CD14-positive monocyte (primary cell): ENCODE results near the gene CFAP90. TPM values are rescaled to one million over a fixed set of nuclear protein-coding genes. Genes with fewer than 3 reads are reported as not detected.

ENCODE experiments used
- DNase-seq, 3 donors: peaks; one replicate each; pipeline ENCODE4 v3.0.0-alpha.2; 2011 to 2022
- H2AFZ ChIP-seq: 2 replicates; pipeline ENCODE4 v1.6.0; 2012; ENCODE audit warnings: mild to moderate bottlenecking, low read depth, low read length, inconsistent platforms; ENCODE audit not compliant: insufficient read depth, poor library complexity, severe bottlenecking
- H3K27ac ChIP-seq, 2 donors: 1 replicate in 1 of 2; 2 replicates in 1 of 2; pipeline ENCODE4 v1.5.1; 2012 to 2013; ENCODE audit warnings: low read length in 2 of 2, control low read depth in 1 of 2, inconsistent platforms in 1 of 2, low read depth in 1 of 2, mild to moderate bottlenecking in 1 of 2
- H3K27me3 ChIP-seq, 2 donors: one replicate each; pipeline versions ENCODE4 v1.6.0 to v1.6.1; 2011 to 2013; ENCODE audit warnings: low read length in 2 of 2; ENCODE audit not compliant: control insufficient read depth in 2 of 2, insufficient read depth in 2 of 2
- H3K36me3 ChIP-seq, 2 donors: replicated peaks in 1 of 2; 1 replicate in 1 of 2; 2 replicates in 1 of 2; pipeline versions ENCODE4 v1.5.1 to v1.6.1; 2012 to 2013; ENCODE audit warnings: low read length in 2 of 2, control low read depth in 1 of 2, inconsistent platforms in 1 of 2, mild to moderate bottlenecking in 1 of 2; ENCODE audit not compliant: insufficient read depth in 2 of 2, control insufficient read depth in 1 of 2
- H3K4me1 ChIP-seq, 2 donors: 1 replicate in 1 of 2; 2 replicates in 1 of 2; pipeline versions ENCODE4 v1.5.1 to v1.6.1; 2012 to 2013; ENCODE audit warnings: low read length in 2 of 2, control low read depth in 1 of 2, inconsistent platforms in 1 of 2, mild to moderate bottlenecking in 1 of 2, moderate library complexity in 1 of 2; ENCODE audit not compliant: insufficient read depth in 2 of 2, control insufficient read depth in 1 of 2
- H3K4me2 ChIP-seq: replicated peaks from 2 replicates; pipeline ENCODE3; 2012; ENCODE audit warnings: low read length, moderate library complexity, mild to moderate bottlenecking; ENCODE audit not compliant: poor library complexity, severe bottlenecking; ENCODE audit errors: extremely low read depth
- H3K4me3 ChIP-seq, 3 experiments: fragments of 200-600 bp in 1 of 3; sonication (generic) in 1 of 3; replicated peaks in 1 of 3; 1 replicate in 2 of 3; 2 replicates in 1 of 3; pipeline ENCODE4 v1.5.1; 2011 to 2013; ENCODE audit warnings: low read length in 3 of 3, mild to moderate bottlenecking in 3 of 3, control low read depth in 2 of 3, low read depth in 2 of 3, inconsistent platforms in 1 of 3, moderate library complexity in 1 of 3
- H3K79me2 ChIP-seq: 2 replicates; pipeline ENCODE4 v1.6.0; 2012; ENCODE audit warnings: mild to moderate bottlenecking, control low read depth, inconsistent platforms, low read length, moderate library complexity; ENCODE audit not compliant: insufficient read depth
- H3K9ac ChIP-seq: 2 replicates; pipeline ENCODE4 v1.6.0; 2017; ENCODE audit warnings: low read length, mild to moderate bottlenecking; ENCODE audit not compliant: insufficient read depth, poor library complexity, severe bottlenecking
- H3K9me3 ChIP-seq, 2 donors: replicated peaks in 1 of 2; 1 replicate in 1 of 2; 2 replicates in 1 of 2; pipeline versions ENCODE4 v1.5.1 to v1.6.1; 2012 to 2013; ENCODE audit warnings: low read length in 2 of 2, control low read depth in 1 of 2; ENCODE audit not compliant: control insufficient read depth in 1 of 2, insufficient read depth in 1 of 2
- H4K20me1 ChIP-seq: 2 replicates; pipeline ENCODE4 v1.6.0; 2012; ENCODE audit warnings: mild to moderate bottlenecking, low read length, control low read depth, moderate library complexity; ENCODE audit not compliant: insufficient read depth
- H3K27ac Mint-ChIP-seq, 7 donors: one replicate each; pipeline ENCODE4 v1.8.0; 2020; ENCODE audit warnings: mild to moderate bottlenecking in 7 of 7, mixed read lengths in 7 of 7, moderate library complexity in 6 of 7, inconsistent platforms in 2 of 7
- H3K27me3 Mint-ChIP-seq, 3 donors: one replicate each; pipeline ENCODE4 v1.8.0; 2021 to 2022; ENCODE audit warnings: low read depth in 3 of 3, mild to moderate bottlenecking in 3 of 3, mixed read lengths in 3 of 3, moderate library complexity in 3 of 3, inconsistent platforms in 1 of 3
- H3K36me3 Mint-ChIP-seq, 2 donors: one replicate each; pipeline ENCODE4 v1.8.0; 2020; ENCODE audit warnings: mixed read lengths in 2 of 2, inconsistent platforms in 1 of 2, mild to moderate bottlenecking in 1 of 2
- H3K4me1 Mint-ChIP-seq: one replicate; pipeline ENCODE4 v1.8.0; 2020; ENCODE audit warnings: mild to moderate bottlenecking, mixed read lengths
- H3K4me3 Mint-ChIP-seq, 2 donors: one replicate each; pipeline ENCODE4 v1.8.0; 2020; ENCODE audit warnings: mild to moderate bottlenecking in 2 of 2, mixed read lengths in 2 of 2, moderate library complexity in 1 of 2
- H3K9me3 Mint-ChIP-seq, 7 donors: one replicate each; pipeline ENCODE4 v1.8.0; 2020 to 2022; ENCODE audit warnings: mixed read lengths in 7 of 7, mild to moderate bottlenecking in 6 of 7, moderate library complexity in 6 of 7, inconsistent platforms in 2 of 7
- CTCF ChIP-seq: fragments of 200-600 bp; IDR thresholded peaks from one replicate; pipeline ENCODE4 v1.8.0; 2022; ENCODE audit warnings: antibody characterized with exemption, mild to moderate bottlenecking
- WGBS: methylation state at CpG from one replicate; pipeline ENCODE4 v1.1.5; 2013; ENCODE audit warnings: missing lambda C conversion rate; ENCODE audit not compliant: insufficient coverage; 5-methylcytosine and 5-hydroxymethylcytosine counted together
- intact Hi-C, 2 donors: fragments of 100-400 bp; cut with micrococcal nuclease; formaldehyde crosslinking; loops; one replicate each; pipeline versions ENCODE4 v1.15.0 to v1.15.1; 2023
- polyA plus RNA-seq, 3 donors: library from polyadenylated mRNA; depleted of rRNA in 1 of 3; unstranded in 2 of 3; stranded (reverse) in 1 of 3; fragments of 300-500 nt in 2 of 3; fragments of >200 nt in 1 of 3; fragmentation: Illumina TruSeq in 2 of 3; gene quantifications; 1 replicate in 2 of 3; 2 replicates in 1 of 3; pipeline ENCODE4 v1.2.3, GENCODE V29; 2012 to 2021

The CFAP90 gene
- polyA plus RNA-seq, 3 donors, result not detected

GRCh38 chr5:7877851-7878250, 26.9 kb upstream of the CFAP90 start:
- peaks cover 34% of the 10 kb centered on the region for H3K79me2 ChIP-seq
- H3K9ac ChIP-seq, result no peak overlapping the region
- Mint-ChIP-seq H3K27me3 (no peaks in the 10 kb centered on the region), H3K4me1 (peaks cover 43% of the 10 kb centered on the region), H3K4me3 (no peak overlapping the region), H3K9me3 (no peaks in the 10 kb centered on the region), H3K27ac (peak overlapping the region; percentile 79 to 96 (median 85)), H3K36me3 (peaks cover 64 to 78% of the 10 kb centered on the region in 2 donors)
- H3K27me3 ChIP-seq, result no peaks in the 10 kb centered on the region
- no peak for TF ChIP-seq CTCF
- H3K27ac ChIP-seq, result peak overlapping the region; percentile 29 to 77
- H3K4me2 ChIP-seq, result no peak overlapping the region
- peaks cover 22 to 35% of the 10 kb centered on the region in 2 donors for H3K4me1 ChIP-seq
- H2AFZ ChIP-seq, result no peak overlapping the region
- no peak overlapping the region for H3K4me3 ChIP-seq
- no peaks in the 10 kb centered on the region for H3K9me3 ChIP-seq
- peaks cover 51 to 82% of the 10 kb centered on the region in 2 donors for H3K36me3 ChIP-seq
- intact Hi-C loops, result loop anchor here in 1 of 2 donors (10.0 kb wide), 1 partner anchor 1503 kb away; the partner anchor contains the start of gene MED10
- DNase-seq, result no peak
- 80% methylated on average over 6 of the region's 9 CpGs for WGBS
- peaks cover 6% of the 10 kb centered on the region for H4K20me1 ChIP-seq

- H2AFZ ChIP-seq, result no peak overlapping the region
- H3K36me3 Mint-ChIP-seq, result peaks cover 62 to 75% of the 10 kb centered on the region in 2 donors
- H3K36me3 ChIP-seq, result peaks cover 46 to 79% of the 10 kb centered on the region in 2 donors
- intact Hi-C loops, result loop anchor here in 1 of 2 donors (10.0 kb wide), 1 partner anchor 1502 kb away; the partner anchor contains the start of gene MED10
- H3K27me3 Mint-ChIP-seq, result no peaks in the 10 kb centered on the region
- H3K4me3 Mint-ChIP-seq, result no peak overlapping the region
- peaks cover 44% of the 10 kb centered on the region for H3K79me2 ChIP-seq
- H3K9me3 ChIP-seq, result no peaks in the 10 kb centered on the region
- no peak for DNase-seq
- peaks cover 38% of the 10 kb centered on the region for H3K4me1 Mint-ChIP-seq
- H3K27ac ChIP-seq, result peak overlapping the region in 1 of 2 donors; percentile 20
- H4K20me1 ChIP-seq, result peaks cover 6% of the 10 kb centered on the region
- no peak overlapping the region for H3K9ac ChIP-seq
- no peak for TF ChIP-seq CTCF
- no peak overlapping the region for H3K4me2 ChIP-seq
- WGBS, result 71% methylated on average over 1 of the region's 3 CpGs
- no peak overlapping the region for H3K4me3 ChIP-seq
- H3K27me3 ChIP-seq, result no peaks in the 10 kb centered on the region
- peak overlapping the region in 1 of 7 donors; percentile 14 for H3K27ac Mint-ChIP-seq
- H3K4me1 ChIP-seq, result peaks cover 22 to 27% of the 10 kb centered on the region in 2 donors
- H3K9me3 Mint-ChIP-seq, result no peaks in the 10 kb centered on the region
Observed at GRCh38 chr5:7876867-7877266, 25.9 kb upstream of the CFAP90 start.
